GM20431 (cell line): ENCODE results near the gene SMCO3.

Source experiments
- in situ Hi-C: fragments of 300-500 bp; cut with MseI, MboI; formaldehyde crosslinking; loops from one replicate; pipeline ENCODE4 v1.15.0; 2020; ENCODE audit warnings: low sequenced_read_pairs; ENCODE audit not compliant: unreplicated experiment

Gene SMCO3

DNA sequence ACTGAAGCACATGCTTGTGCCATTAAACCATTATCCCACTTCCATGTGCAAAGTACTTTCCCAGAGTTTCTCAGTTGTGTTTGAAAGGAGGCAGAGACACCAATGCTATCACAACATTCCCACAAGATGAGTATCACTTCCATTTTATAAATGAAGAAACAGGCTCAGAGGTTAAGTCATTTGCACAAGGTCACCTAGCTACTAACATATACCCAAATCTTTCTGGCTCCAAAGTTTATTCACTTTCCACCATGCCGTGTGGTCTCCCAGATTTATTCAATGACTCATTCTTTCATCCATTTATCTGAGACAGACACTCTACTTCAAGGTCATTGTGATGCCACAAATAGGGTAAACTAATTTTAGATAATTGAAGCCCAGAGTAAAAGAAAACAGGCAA is 20.0 kb upstream of the SMCO3 start:
- in situ Hi-C loops = no loop called here

DNA sequence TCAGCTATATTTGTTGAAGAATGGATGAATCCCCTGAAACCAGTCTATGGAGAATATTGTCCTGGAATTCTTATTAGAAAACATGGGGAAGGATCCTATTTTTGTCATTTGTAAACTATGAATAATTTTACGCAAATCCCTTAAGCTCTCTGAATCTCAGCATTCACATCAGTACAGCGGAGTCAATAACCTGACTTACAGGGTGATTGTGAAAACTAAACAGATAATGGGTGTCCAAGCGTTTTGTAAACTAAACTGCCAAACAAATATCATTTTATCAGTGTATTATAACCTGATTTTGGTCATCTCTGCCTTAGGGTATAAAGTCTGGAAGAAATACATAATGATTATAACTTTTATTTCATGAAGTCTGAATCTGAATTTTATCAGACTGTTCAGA is 19.4 kb upstream of the SMCO3 start:
- in situ Hi-C loops = no loop called here

- in situ Hi-C loops = no loop called here
Measured at GRCh38 chr12:14828892-14829291, 14.9 kb upstream of the SMCO3 start.

- in situ Hi-C loops = no loop called here
Measured at GRCh38 chr12:14827043-14827442, 13.1 kb upstream of the SMCO3 start.

DNA sequence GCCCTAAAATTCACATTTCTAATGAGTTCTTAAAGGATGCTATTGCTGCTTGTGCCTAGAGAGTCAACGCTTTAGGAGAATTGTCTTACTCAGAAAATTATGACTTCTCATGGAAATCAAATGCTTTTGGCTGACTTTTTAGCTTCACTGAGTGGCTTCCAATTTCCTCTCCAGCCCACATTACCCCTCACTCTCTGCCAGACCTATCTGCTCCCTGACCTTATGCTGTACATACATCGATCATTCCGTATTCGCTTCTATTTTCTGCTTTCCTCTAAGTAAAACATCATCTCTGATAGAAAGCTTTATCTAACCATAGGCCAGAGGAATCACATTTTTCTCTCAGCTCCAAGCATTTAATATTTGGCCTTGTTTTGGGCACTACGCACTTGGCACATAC is 12.5 kb upstream of the SMCO3 start:
- in situ Hi-C loops = no loop called here

GRCh38 chr12:14825256-14825655 is 11.3 kb upstream of the SMCO3 start:
- in situ Hi-C loops = no loop called here

DNA sequence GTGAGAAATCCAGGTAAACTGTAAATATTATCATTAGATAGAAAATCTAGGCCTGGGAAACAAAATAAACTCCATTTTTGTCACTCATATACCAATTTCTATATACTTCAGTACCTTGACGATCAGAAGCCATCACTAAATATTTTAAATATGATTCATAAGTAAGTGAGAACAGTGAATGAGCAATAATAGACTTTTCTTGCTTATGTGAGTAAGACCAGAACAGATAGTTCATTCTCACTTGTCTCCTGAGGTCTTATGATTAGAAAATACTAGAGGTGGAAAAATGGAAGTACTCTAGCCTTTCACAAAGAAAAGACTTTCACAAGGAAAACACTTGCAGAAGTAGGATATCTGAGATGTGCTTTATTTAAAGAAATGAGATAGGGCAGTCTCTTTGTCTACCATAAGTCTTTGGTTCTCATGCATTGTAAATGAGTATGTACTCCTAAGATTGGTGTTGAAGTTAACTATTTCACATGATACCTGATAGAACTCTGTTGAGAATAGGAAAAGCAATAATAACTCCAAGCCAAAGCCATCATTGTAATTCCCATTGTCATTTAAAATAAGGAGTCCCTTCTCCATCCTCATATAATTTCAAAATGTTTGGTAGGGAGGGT is 10.1 kb upstream of the SMCO3 start:
- in situ Hi-C loops = no loop called here

DNA sequence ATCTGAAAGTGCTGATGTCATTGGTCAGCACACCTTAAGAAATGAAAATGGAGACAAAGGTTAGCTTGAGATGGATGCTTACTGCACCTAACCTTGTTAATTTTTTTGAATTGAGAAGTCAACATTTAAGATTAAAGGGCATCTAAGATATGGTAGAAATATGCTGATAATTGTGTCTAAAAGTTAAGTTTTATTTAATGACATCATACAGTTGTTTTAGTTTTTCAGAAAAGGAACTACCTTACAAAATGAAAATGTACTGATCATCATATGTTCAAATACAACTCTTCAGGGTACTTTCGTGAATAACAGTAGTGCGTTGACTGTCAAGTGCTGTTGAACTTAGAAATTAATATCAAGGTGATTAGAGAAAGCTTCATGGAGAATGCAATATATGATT is 2.5 kb downstream of the SMCO3 start:
- in situ Hi-C loops = no loop called here

DNA sequence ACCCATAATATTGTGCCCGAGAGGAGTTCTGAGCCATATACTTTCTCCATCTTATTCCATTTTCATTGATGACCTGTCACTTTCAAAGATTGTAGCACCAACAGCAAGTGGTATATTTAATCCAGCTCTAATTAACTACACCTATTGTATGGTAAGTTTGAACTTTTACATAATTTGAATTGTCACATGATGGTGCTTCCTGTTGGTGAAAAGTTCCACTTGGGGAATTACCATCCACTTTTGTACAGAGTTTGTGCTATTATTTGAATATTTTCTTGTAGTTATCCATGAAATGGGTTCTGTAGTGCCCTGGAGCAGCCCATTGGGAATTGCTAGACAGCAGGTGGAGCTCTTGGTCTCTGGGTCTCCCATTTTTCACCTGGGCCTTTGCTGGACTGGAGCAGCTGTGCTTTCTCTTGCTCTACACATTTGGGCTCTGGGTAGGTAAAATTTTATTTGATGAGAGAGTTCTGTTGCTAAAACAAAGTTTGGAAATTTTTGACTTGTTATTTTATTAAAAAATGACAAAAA is 3.0 kb downstream of the SMCO3 start:
- in situ Hi-C loops = no loop called here

GRCh38 chr12:14810167-14810952 is 3.6 kb downstream of the SMCO3 start:
- in situ Hi-C loops = no loop called here

- in situ Hi-C loops = no loop called here
Measured at GRCh38 chr12:14803830-14804160, 10.2 kb downstream of the SMCO3 start.

DNA sequence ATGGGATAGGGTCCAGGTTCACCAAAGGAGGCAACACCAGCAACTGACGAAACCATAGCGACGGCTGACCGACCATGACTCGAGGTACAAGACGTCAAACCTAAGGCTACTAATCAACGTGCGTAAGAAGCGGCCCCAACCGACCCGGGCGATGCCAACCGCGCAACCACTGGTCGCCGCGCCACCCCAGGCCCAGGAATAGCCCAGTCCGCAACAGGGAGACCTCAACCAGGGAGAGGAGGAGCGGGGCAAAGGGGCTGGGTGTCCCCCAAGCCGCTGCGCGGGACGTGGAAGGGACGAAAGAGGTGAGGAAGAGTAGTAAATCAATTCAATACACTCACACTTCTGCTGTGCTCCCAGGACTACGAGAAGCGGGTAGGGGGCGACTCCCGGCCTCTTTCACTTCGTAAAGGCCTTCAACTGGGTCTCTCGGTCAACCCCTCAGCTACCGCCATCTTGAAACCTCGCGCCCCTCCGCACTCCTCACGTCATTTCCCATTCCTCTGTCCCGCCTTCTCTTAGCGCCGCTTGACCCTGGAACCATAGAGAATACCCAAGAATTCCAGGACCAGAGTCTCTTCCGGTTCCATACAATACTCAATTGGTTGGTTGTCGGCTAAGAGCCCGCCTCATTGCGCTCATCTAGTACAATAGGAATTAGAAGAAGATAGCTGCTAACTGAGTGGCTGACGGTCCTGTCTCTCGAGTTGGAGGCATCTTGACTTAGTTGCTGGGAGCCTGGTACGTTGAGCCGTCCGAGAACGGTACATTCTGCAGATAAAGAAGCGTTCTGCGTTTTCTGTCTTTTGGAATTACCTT is 10.8 kb downstream of the SMCO3 start, which contains the start of the genes C12orf60 and WBP11:
C12orf60 (plus strand) TSS at position 660 of the 819 bp plus-strand sequence. CDS start 19,266 bp downstream, outside the sequence.
WBP11 (minus strand) TSS at position 468 of the 819 bp plus-strand sequence. CDS start 2,095 bp downstream, outside the sequence.
- in situ Hi-C loops = no loop called here

DNA sequence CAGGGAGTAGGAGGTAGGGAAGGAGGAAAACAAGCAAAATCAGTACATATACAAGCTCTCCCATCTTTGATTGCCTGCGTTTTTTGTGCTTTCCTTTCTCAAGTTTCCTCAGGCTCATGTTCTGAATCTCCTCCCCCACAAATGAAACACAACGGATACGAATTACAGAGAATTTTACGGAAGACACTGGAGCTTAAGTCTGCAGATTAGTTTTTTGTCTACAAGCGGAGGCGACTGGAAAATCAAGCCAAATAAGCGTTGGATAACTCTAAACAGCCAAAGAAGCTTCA is 11.3 kb downstream of the SMCO3 start:
- in situ Hi-C loops = no loop called here

- in situ Hi-C loops = no loop called here
Measured at GRCh38 chr12:14802247-14802646, 11.7 kb downstream of the SMCO3 start.

- in situ Hi-C loops = no loop called here
Measured at GRCh38 chr12:14795028-14795448, 18.9 kb downstream of the SMCO3 start.

- in situ Hi-C loops = no loop called here
Measured at GRCh38 chr12:14785568-14785967, 28.4 kb downstream of the SMCO3 start.

- in situ Hi-C loops = no loop called here
Measured at GRCh38 chr12:14784471-14784870, 29.5 kb downstream of the SMCO3 start.

DNA sequence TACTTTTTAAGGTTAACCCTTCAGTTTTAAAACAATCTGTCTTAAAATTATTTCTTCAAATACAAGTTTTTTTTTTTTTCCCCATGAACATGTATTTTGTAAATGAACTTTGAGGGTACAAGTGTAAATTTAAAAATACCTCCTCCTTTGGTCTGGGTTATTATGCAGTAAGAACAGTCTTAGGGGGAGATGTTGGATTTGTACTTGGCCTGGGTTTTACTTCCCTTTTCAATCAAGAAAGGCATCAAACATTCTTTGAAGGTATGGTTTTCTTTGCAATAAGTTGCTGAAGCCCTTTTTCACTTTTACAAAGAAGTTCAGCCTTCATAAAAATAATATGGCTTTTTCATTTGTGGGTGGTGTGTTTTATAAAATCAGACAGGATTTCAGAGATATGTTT is 31.2 kb downstream of the SMCO3 start:
- in situ Hi-C loops = no loop called here

DNA sequence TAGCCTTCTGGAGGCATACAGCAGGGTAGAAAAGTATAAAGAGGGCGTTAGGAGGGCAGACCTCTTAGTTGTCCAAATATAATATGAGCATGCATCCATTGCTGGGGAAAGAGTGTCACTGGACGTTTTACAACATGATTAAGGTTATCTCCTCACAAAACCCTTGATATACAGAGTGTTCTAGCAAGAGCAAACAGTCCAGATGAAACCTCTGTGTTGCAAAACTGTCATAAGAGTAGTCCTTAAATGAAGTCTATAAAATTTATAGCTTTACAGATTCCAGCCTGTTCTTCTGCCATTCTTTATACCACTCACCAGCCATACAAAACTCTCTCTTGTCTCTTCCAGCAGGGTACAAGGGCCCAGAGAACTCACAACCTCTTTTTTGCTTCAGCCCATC is 32.4 kb downstream of the SMCO3 start:
- in situ Hi-C loops = no loop called here

- in situ Hi-C loops = no loop called here
Measured at GRCh38 chr12:14780859-14781258, 33.1 kb downstream of the SMCO3 start.

DNA sequence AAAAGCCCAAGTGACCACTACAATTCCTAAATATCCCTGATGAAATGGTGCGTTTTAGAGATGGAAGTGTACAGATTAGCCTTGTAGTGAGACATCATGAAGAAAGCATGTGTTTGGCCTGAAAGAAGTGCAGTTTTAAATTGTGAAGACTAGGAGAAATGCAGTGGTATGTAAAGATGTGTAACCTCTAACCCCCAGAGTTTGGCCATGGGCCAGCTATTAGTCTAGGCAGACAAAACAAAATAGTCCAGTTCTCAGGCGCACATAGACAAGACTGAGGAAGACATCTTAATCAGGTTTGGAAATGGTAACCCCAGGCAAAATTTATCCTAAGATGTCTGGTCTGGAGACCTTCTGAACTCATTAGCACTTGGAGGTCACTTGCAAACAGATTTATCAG is 34.1 kb downstream of the SMCO3 start:
- in situ Hi-C loops = no loop called here
